Measurements from ENCODE around the gene ASMTL.
"Not testable (repeated sequence)": the region's sequence is repeated elsewhere in the genome, so short reads cannot be mapped to it uniquely, and the experiment has no call there.

Gene ASMTL

GRCh38 chrX:1407035-1407434 lies 45.7 kb downstream of the ASMTL start:
- H3K27me3 ChIP-seq (ENCODE audit: control insufficient read depth in 1 of 2, insufficient read depth in 2 of 2, low read length in 2 of 2): no peaks in the 10 kb centered on the region
- no peaks in the 10 kb centered on the region for H3K9me3 ChIP-seq (ENCODE audit: low read length)
- H3K36me3 ChIP-seq (ENCODE audit: insufficient read depth, low read length): peaks cover 50% of the 10 kb centered on the region
- no peak overlapping the region for H3K27ac ChIP-seq (ENCODE audit: low read depth, low read length)
- no peak overlapping the region for H3K9ac ChIP-seq (ENCODE audit: low read length)
- no peak overlapping the region for H3K4me3 ChIP-seq (ENCODE audit: low read depth in 1 of 2, low read length in 2 of 2)
- no peaks in the 10 kb centered on the region for H3K4me1 ChIP-seq (ENCODE audit: insufficient read depth, low read length)

DNA sequence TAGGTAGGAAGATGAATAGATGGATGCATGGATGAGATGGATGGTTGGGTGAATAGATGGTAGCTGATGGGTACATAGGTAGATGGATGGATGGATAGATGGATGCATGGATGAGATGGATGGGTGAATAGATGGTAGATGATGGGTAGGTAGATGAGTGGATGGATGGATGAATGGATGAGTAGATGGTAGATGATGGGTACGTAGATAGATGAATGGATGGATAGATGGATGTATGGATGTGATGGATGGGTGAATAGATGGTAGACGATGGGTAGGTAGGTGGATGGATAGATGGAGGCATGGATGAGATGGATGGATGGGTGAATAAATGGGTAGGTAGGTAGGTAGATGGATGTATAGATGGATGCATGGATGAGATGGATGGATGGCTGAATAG lies 46.9 kb downstream of the ASMTL start:
- not testable (repeated sequence) for H3K27ac ChIP-seq (ENCODE audit: low read depth, low read length); H3K9ac ChIP-seq (ENCODE audit: low read length); H3K4me1 ChIP-seq (ENCODE audit: insufficient read depth, low read length); H3K27me3 ChIP-seq (ENCODE audit: control insufficient read depth in 1 of 2, insufficient read depth in 2 of 2, low read length in 2 of 2); H3K9me3 ChIP-seq (ENCODE audit: low read length); H3K4me3 ChIP-seq (ENCODE audit: low read depth in 1 of 2, low read length in 2 of 2)
- peaks cover 57% of the 10 kb centered on the region for H3K36me3 ChIP-seq (ENCODE audit: insufficient read depth, low read length)

- peaks cover 57% of the 10 kb centered on the region for H3K36me3 ChIP-seq (ENCODE audit: insufficient read depth, low read length)
- H3K9me3 ChIP-seq (ENCODE audit: low read length); H3K27ac ChIP-seq (ENCODE audit: low read depth, low read length); H3K4me1 ChIP-seq (ENCODE audit: insufficient read depth, low read length); H3K9ac ChIP-seq (ENCODE audit: low read length); H3K27me3 ChIP-seq (ENCODE audit: control insufficient read depth in 1 of 2, insufficient read depth in 2 of 2, low read length in 2 of 2); H3K4me3 ChIP-seq (ENCODE audit: low read depth in 1 of 2, low read length in 2 of 2): not testable (repeated sequence)
These were observed 48.8 kb downstream of the ASMTL start for GRCh38 chrX:1403867-1404266.

GRCh38 chrX:1403228-1403627 lies 49.5 kb downstream of the ASMTL start:
- Histone ChIP-seq H3K27me3 (ENCODE audit: control insufficient read depth in 1 of 2, insufficient read depth in 2 of 2, low read length in 2 of 2) (no peaks in the 10 kb centered on the region), H3K4me3 (ENCODE audit: low read depth in 1 of 2, low read length in 2 of 2) (no peak overlapping the region), H3K9ac (ENCODE audit: low read length) (no peak overlapping the region), H3K27ac (ENCODE audit: low read depth, low read length) (no peak overlapping the region), H3K4me1 (ENCODE audit: insufficient read depth, low read length) (no peaks in the 10 kb centered on the region), H3K36me3 (ENCODE audit: insufficient read depth, low read length) (peaks cover 57% of the 10 kb centered on the region), H3K9me3 (ENCODE audit: low read length) (no peaks in the 10 kb centered on the region)

- Histone ChIP-seq H3K9me3 (ENCODE audit: low read length) (no peaks in the 10 kb centered on the region), H3K27ac (ENCODE audit: low read depth, low read length) (no peak overlapping the region), H3K4me1 (ENCODE audit: insufficient read depth, low read length) (no peaks in the 10 kb centered on the region), H3K9ac (ENCODE audit: low read length) (no peak overlapping the region), H3K27me3 (ENCODE audit: control insufficient read depth in 1 of 2, insufficient read depth in 2 of 2, low read length in 2 of 2) (no peaks in the 10 kb centered on the region), H3K36me3 (ENCODE audit: insufficient read depth, low read length) (peaks cover 45% of the 10 kb centered on the region), H3K4me3 (ENCODE audit: low read depth in 1 of 2, low read length in 2 of 2) (no peak overlapping the region)
These were observed 50.9 kb downstream of the ASMTL start for GRCh38 chrX:1401611-1402430.

DNA sequence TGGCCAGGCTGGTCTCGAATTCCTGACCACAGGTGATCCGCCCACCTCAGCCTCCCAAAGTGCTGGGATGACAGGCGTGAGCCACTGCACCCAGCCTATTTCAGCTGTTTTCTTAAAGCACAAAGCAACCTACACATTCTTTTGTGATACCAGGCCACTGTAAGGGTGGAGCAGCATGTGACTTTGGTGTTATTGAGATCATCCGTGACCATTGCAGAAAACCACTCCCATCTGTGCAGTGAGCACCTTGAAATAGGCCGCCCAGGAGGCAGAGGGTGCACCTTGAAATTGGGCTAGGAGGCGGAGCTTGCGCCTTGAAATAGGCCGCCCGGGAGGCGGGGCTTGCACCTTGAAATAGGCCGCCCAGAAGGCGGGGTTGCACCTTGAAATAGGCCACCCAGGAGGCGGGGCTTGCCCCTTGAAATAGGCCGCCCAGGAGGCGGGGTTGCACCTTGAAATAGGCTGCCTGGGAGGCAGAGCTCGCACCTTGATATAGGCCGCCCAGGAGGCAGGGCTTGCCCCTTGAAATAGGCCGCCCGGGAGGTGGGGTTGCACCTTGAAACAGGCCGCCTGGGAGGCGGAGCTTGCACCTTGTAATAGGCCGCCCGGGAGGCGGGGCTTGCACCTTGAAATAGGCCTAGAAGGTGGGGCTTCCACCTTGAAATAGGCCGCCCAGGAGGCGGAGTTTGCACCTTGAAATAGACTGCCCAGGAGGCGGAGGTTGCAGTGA lies 51.8 kb downstream of the ASMTL start:
- Histone ChIP-seq H3K4me1 (ENCODE audit: insufficient read depth, low read length) (no peaks in the 10 kb centered on the region), H3K27ac (ENCODE audit: low read depth, low read length) (no peak overlapping the region), H3K4me3 (ENCODE audit: low read depth in 1 of 2, low read length in 2 of 2) (no peak overlapping the region), H3K36me3 (ENCODE audit: insufficient read depth, low read length) (peaks cover 36% of the 10 kb centered on the region), H3K27me3 (ENCODE audit: control insufficient read depth in 1 of 2, insufficient read depth in 2 of 2, low read length in 2 of 2) (no peaks in the 10 kb centered on the region), H3K9ac (ENCODE audit: low read length) (no peak overlapping the region), H3K9me3 (ENCODE audit: low read length) (no peaks in the 10 kb centered on the region)

GRCh38 chrX:1400049-1400448 lies 52.7 kb downstream of the ASMTL start:
- Histone ChIP-seq H3K4me3 (ENCODE audit: low read depth in 1 of 2, low read length in 2 of 2) (no peak overlapping the region), H3K9me3 (ENCODE audit: low read length) (no peaks in the 10 kb centered on the region), H3K27ac (ENCODE audit: low read depth, low read length) (no peak overlapping the region), H3K36me3 (ENCODE audit: insufficient read depth, low read length) (peaks cover 28% of the 10 kb centered on the region), H3K4me1 (ENCODE audit: insufficient read depth, low read length) (no peaks in the 10 kb centered on the region), H3K27me3 (ENCODE audit: control insufficient read depth in 1 of 2, insufficient read depth in 2 of 2, low read length in 2 of 2) (no peaks in the 10 kb centered on the region), H3K9ac (ENCODE audit: low read length) (no peak overlapping the region)

- peaks cover 10% of the 10 kb centered on the region for H3K4me1 ChIP-seq (ENCODE audit: insufficient read depth, low read length)
These were observed 54.0 kb downstream of the ASMTL start for GRCh38 chrX:1398431-1399340.

GRCh38 chrX:1397441-1398270 lies 55.1 kb downstream of the ASMTL start:
- no peaks in the 10 kb centered on the region for H3K9me3 ChIP-seq (ENCODE audit: low read length)
- peaks cover 16% of the 10 kb centered on the region for H3K4me1 ChIP-seq (ENCODE audit: insufficient read depth, low read length)
- no peak overlapping the region for H3K4me3 ChIP-seq (ENCODE audit: low read depth in 1 of 2, low read length in 2 of 2)
- H3K27me3 ChIP-seq (ENCODE audit: control insufficient read depth in 1 of 2, insufficient read depth in 2 of 2, low read length in 2 of 2): no peaks in the 10 kb centered on the region
- H3K36me3 ChIP-seq (ENCODE audit: insufficient read depth, low read length): peaks cover 7% of the 10 kb centered on the region
- no peak overlapping the region for H3K9ac ChIP-seq (ENCODE audit: low read length)
- no peak overlapping the region for H3K27ac ChIP-seq (ENCODE audit: low read depth, low read length)

More at GRCh38 chrX:1398431-1399340, 54.0 kb downstream of the ASMTL start:
- Histone ChIP-seq H3K9ac (ENCODE audit: low read length) (no peak overlapping the region), H3K27me3 (ENCODE audit: control insufficient read depth in 1 of 2, insufficient read depth in 2 of 2, low read length in 2 of 2) (no peaks in the 10 kb centered on the region), H3K4me3 (ENCODE audit: low read depth in 1 of 2, low read length in 2 of 2) (no peak overlapping the region), H3K36me3 (ENCODE audit: insufficient read depth, low read length) (peaks cover 15% of the 10 kb centered on the region), H3K9me3 (ENCODE audit: low read length) (no peaks in the 10 kb centered on the region), H3K27ac (ENCODE audit: low read depth, low read length) (no peak overlapping the region)

DNA sequence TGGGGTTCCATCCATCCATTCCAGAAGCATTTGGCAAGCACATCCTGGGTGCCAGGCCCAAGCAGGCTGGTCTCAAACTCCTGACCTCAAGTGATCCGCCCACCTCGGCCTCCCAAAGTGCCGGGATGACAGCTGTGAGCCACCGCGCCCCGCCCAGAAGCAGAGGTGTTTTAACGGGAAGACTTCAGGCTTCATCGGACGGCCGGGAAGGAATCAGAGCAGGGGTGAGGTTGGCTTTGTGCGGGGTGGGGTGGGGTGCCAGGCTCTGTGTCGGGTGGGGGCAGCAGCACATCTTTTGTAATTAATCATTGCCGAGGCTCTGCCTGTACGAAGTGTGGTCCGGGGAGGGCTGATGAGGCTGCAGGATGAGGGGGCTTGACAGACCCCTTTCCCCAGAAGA lies 55.7 kb downstream of the ASMTL start:
- no peak overlapping the region for H3K9ac ChIP-seq (ENCODE audit: low read length)
- H3K4me3 ChIP-seq (ENCODE audit: low read depth in 1 of 2, low read length in 2 of 2): no peak overlapping the region
- no peaks in the 10 kb centered on the region for H3K9me3 ChIP-seq (ENCODE audit: low read length)
- H3K27ac ChIP-seq (ENCODE audit: low read depth, low read length): no peak overlapping the region
- H3K36me3 ChIP-seq (ENCODE audit: insufficient read depth, low read length): peaks cover 7% of the 10 kb centered on the region
- peaks cover 16% of the 10 kb centered on the region for H3K4me1 ChIP-seq (ENCODE audit: insufficient read depth, low read length)
- H3K27me3 ChIP-seq (ENCODE audit: control insufficient read depth in 1 of 2, insufficient read depth in 2 of 2, low read length in 2 of 2): no peaks in the 10 kb centered on the region
